GM18867 (cell line): Measurements from ENCODE around the gene CTNNBL1.

ENCODE experiments used
- ATAC-seq: cut with Tn5 transposase; IDR thresholded peaks from one replicate; pipeline ENCODE4 v1.9.1; 2021; ENCODE audit warnings: mild to moderate bottlenecking, moderate library complexity; ENCODE audit not compliant: unreplicated experiment

Gene CTNNBL1

GRCh38 chr20:37913567-37914366 is 219.9 kb downstream of the CTNNBL1 start:
- no peak for ATAC-seq

DNA sequence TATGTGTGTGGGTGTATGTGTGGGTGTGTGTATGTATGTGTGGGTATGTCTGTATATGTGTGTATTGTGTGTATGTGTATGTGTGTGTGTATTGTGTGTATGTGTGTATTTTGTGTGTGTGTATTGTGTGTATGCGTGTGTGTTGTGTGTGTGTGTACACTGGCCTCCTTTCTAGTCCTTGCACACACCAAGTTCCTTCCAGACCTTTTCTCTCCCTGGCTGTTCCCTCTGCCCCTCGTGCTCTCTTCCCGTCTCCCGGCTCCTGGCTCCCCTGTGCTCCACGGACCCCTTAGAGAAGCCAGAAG is 220.5 kb downstream of the CTNNBL1 start:
- no peak for ATAC-seq

- ATAC-seq = no peak
Measured at GRCh38 chr20:37914672-37915433, 221.0 kb downstream of the CTNNBL1 start.

GRCh38 chr20:37915434-37915787 is 221.6 kb downstream of the CTNNBL1 start:
- no peak for ATAC-seq

- no peak for ATAC-seq
Measured at GRCh38 chr20:37915800-37916570, 222.2 kb downstream of the CTNNBL1 start.

DNA sequence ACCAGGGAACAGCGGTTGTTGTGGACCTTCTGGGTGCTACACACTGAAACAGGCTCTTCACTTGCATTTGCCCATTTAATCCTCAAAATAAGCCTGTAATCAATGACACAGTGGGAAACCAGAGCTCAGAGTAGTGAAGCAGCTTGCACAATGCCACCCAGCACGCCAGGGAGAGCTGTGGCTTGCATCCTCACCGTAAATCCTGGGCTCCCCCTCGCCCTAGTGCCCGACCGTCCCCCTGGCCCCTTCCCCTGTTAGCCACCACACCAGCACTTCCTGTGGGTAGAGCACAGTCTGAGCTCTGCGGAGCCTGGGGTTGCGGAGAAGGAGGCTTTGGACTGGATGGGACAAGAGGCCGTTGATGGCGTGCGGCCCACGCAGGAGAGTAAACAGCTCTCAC is 223.6 kb downstream of the CTNNBL1 start:
- no peak for ATAC-seq

- no peak for ATAC-seq
Measured at GRCh38 chr20:37918035-37918434, 224.2 kb downstream of the CTNNBL1 start.

GRCh38 chr20:37919389-37920040 is 225.7 kb downstream of the CTNNBL1 start:
- ATAC-seq = no peak

GRCh38 chr20:37920270-37920669 is 226.4 kb downstream of the CTNNBL1 start:
- ATAC-seq = no peak

DNA sequence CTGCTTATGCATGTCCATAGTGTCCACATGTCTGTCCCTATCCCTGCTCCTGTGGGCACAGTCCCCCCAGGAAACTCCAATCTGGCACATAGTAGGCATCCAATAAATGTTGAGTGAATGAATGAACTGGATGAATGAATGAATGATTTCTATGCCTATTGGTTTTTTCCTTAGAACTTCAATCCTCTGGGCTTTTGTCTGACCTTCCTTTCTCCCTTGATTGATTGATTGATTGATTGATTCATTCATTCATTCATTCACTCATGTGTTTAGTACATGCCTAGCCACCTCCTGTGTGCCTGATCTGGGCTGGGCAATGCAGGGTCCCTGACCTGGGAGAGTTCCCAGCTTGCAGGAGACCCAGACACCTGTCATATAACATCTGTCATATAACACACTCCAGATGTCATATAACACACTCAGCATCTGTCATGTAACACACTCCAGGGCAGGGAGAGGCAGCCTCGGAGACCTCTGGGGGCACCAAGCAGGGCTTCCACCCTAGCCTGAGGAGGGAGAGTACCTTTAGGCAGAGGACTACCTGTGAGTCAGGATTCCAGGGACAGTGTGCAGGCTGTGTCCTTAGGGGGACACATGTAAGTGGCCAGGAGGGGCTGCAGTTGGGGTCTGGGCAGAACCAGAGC is 227.0 kb downstream of the CTNNBL1 start:
- no peak for ATAC-seq

- ATAC-seq = peak; percentile 62
Measured at GRCh38 chr20:37921341-37921929, 227.6 kb downstream of the CTNNBL1 start.
